ENCODE measurements around the gene KCNQ5.

- TF ChIP-seq CTCF (IDR thresholded peaks at IDR 0.05) (no peak), POLR2A (IDR thresholded peaks at IDR 0.05) (no peak)
These were observed 457.7 kb downstream of the KCNQ5 start for GRCh38 chr6:73079611-73079955.
